GM23338 (cell line): ENCODE measurements around the gene TMEM242. TPM values are rescaled to one million over a fixed set of nuclear protein-coding genes. Genes with fewer than 3 reads are reported as not detected.
A peak's percentile ranks its signal among the peaks of the same experiment; 100 is the strongest.

Experiments used
- ATAC-seq: fragments of 200-7000 bp; cut with Tn5 transposase; 3 replicates; pipeline ENCODE4 v1.9.1; 2020
- DNase-seq: peaks from one replicate; pipeline ENCODE4 v3.0.0-alpha.2; 2015; ENCODE audit warnings: low spot score
- H2AFZ ChIP-seq: fragments of 200-600 bp; sonication (generic); 2 replicates; pipeline ENCODE4 v1.8.0; 2016; ENCODE audit warnings: antibody characterized with exemption, mild to moderate bottlenecking, moderate library complexity
- H3F3A ChIP-seq: fragments of 200-600 bp; sonication (generic); replicated peaks from 2 replicates; pipeline ENCODE4 v1.8.0; 2017; ENCODE audit warnings: antibody characterized with exemption, mixed run types, low read depth
- H3K27ac ChIP-seq: fragments of 200-600 bp; sonication (generic); 2 replicates; pipeline ENCODE4 v1.6.1; 2016; ENCODE audit warnings: low read depth
- H3K27me3 ChIP-seq: fragments of 200-600 bp; sonication (generic); 2 replicates; pipeline ENCODE4 v1.8.0; 2016; ENCODE audit warnings: mild to moderate bottlenecking, mixed run types, moderate library complexity; ENCODE audit not compliant: insufficient read depth
- H3K36me3 ChIP-seq: fragments of 200-600 bp; sonication (generic); 2 replicates; pipeline ENCODE4 v1.8.0; 2016; ENCODE audit warnings: mild to moderate bottlenecking; ENCODE audit not compliant: insufficient read depth
- H3K4me1 ChIP-seq: fragments of 200-600 bp; sonication (generic); 2 replicates; pipeline ENCODE4 v1.8.0; 2016; ENCODE audit warnings: mild to moderate bottlenecking, moderate library complexity; ENCODE audit not compliant: insufficient read depth
- H3K4me2 ChIP-seq: fragments of 200-600 bp; sonication (generic); 2 replicates; pipeline ENCODE4 v1.7.1; 2017; ENCODE audit warnings: mixed run types
- H3K4me3 ChIP-seq: fragments of 200-600 bp; sonication (generic); 2 replicates; pipeline ENCODE4 v1.6.1; 2016; ENCODE audit warnings: mixed run types
- H3K79me2 ChIP-seq: fragments of 200-600 bp; sonication (generic); replicated peaks from 2 replicates; pipeline ENCODE4 v1.8.0; 2017; ENCODE audit warnings: mild to moderate bottlenecking; ENCODE audit not compliant: insufficient read depth
- H3K9me2 ChIP-seq: fragments of 200-600 bp; sonication (generic); 2 replicates; pipeline ENCODE4 v1.8.0; 2017; ENCODE audit not compliant: insufficient read depth
- H4K20me1 ChIP-seq: fragments of 200-600 bp; sonication (generic); replicated peaks from 2 replicates; pipeline ENCODE4 v1.8.0; 2017; ENCODE audit warnings: mild to moderate bottlenecking; ENCODE audit not compliant: insufficient read depth
- H3K27ac Mint-ChIP-seq: 2 replicates; pipeline ENCODE4 v1.8.0; 2020; ENCODE audit warnings: inconsistent platforms, mild to moderate bottlenecking, moderate library complexity, mixed read lengths
- H3K27me3 Mint-ChIP-seq: 3 replicates; pipeline ENCODE4 v1.8.0; 2022; ENCODE audit warnings: low read depth, mild to moderate bottlenecking, moderate library complexity, mixed read lengths, inconsistent platforms; ENCODE audit not compliant: insufficient read depth, poor library complexity
- H3K36me3 Mint-ChIP-seq: 3 replicates; pipeline ENCODE4 v1.8.0; 2021; ENCODE audit warnings: low read depth, mild to moderate bottlenecking, inconsistent platforms, moderate library complexity, mixed read lengths
- H3K4me1 Mint-ChIP-seq: 3 replicates; pipeline ENCODE4 v1.8.0; 2020; ENCODE audit warnings: mild to moderate bottlenecking, inconsistent platforms, mixed read lengths
- H3K4me3 Mint-ChIP-seq: 3 replicates; pipeline ENCODE4 v1.8.0; 2021; ENCODE audit warnings: moderate library complexity, mild to moderate bottlenecking, inconsistent platforms, mixed read lengths
- H3K9me3 Mint-ChIP-seq: 3 replicates; pipeline ENCODE4 v1.8.0; 2020; ENCODE audit warnings: moderate library complexity, mild to moderate bottlenecking, inconsistent platforms, mixed read lengths
- CREB1 ChIP-seq: fragments of 250-450 bp; sonication (Bioruptor Pico); IDR thresholded peaks from 2 replicates; pipeline ENCODE4 v1.5.0; 2020; ENCODE audit warnings: low read depth, mild to moderate bottlenecking, moderate library complexity
- EZH2phosphoT487 ChIP-seq: fragments of 200-600 bp; sonication (generic); IDR thresholded peaks from one replicate; pipeline ENCODE4 v1.8.1; 2018; ENCODE audit warnings: antibody characterized with exemption; ENCODE audit not compliant: unreplicated experiment
- REST ChIP-seq: IDR thresholded peaks from one replicate; pipeline ENCODE4 v1.6.1; 2018; ENCODE audit warnings: antibody characterized with exemption; ENCODE audit not compliant: unreplicated experiment
- ZNF331 ChIP-seq: fragments of 250-450 bp; sonication (Bioruptor Pico); IDR thresholded peaks from 2 replicates; pipeline ENCODE4 v1.5.0; 2020; ENCODE audit warnings: low read depth, mild to moderate bottlenecking, moderate library complexity
- ZNF462 ChIP-seq: fragments of 250-450 bp; sonication (Bioruptor Pico); IDR thresholded peaks from 2 replicates; pipeline ENCODE4 v1.5.0; 2020; ENCODE audit warnings: mild to moderate bottlenecking, moderate library complexity
- polyA plus RNA-seq: library from polyadenylated mRNA; unstranded; fragments of >200 nt; fragmentation: Nextera tagmentation; extraction: Ambion mirVana; gene quantifications from 2 replicates; pipeline ENCODE4 v1.2.1, GENCODE V29; 2016
- total RNA-seq: library from RNA; depleted of rRNA; stranded (reverse); fragments of >200 nt; shearing (Covaris generic); gene quantifications from 2 replicates; pipeline ENCODE4 v1.2.3, GENCODE V29; 2014

TMEM242 gene
- total and polyA plus RNA-seq, 2 experiments from 2014 or later, result 3.7 to 9.7 TPM

GRCh38 chr6:157246048-157246630 is 77.2 kb downstream of the TMEM242 start:
- Histone ChIP-seq H3K9me2 (no peaks in the 10 kb centered on the region), H3K4me2 (no peak overlapping the region), H3K27me3 (no peaks in the 10 kb centered on the region), H4K20me1 (no peaks in the 10 kb centered on the region), H3F3A (no peaks in the 10 kb centered on the region), H3K4me3 (no peak overlapping the region), H2AFZ (peak overlapping the region; percentile 80), H3K36me3 (no peaks in the 10 kb centered on the region), H3K79me2 (no peaks in the 10 kb centered on the region), H3K27ac (no peak overlapping the region), H3K4me1 (no peaks in the 10 kb centered on the region)
- ATAC-seq, result peak; percentile 54
- no peak for DNase-seq
- Mint-ChIP-seq H3K4me3 (no peak overlapping the region), H3K36me3 (no peaks in the 10 kb centered on the region), H3K4me1 (no peaks in the 10 kb centered on the region; the same call in 2 of the 3 replicates), H3K27me3 (no peaks in the 10 kb centered on the region), H3K9me3 (0 out of 3 replicates have a peak, but pooled peaks cover 2% of the 10 kb centered on the region), H3K27ac (no peak overlapping the region)
- no peak for TF ChIP-seq ZNF331 (CRISPR knock-in tag)
- no peak for TF ChIP-seq REST
- no peak for TF ChIP-seq CREB1 (CRISPR knock-in tag)
- TF ChIP-seq EZH2phosphoT487, result no peak

- DNase-seq, result no peak
- H3K27me3 ChIP-seq, result no peaks in the 10 kb centered on the region
- Mint-ChIP-seq H3K9me3 (0 out of 3 replicates have a peak, but pooled peaks cover 2% of the 10 kb centered on the region), H3K4me3 (no peak overlapping the region), H3K4me1 (peaks cover 2% of the 10 kb centered on the region; the same call in 1 of the 3 replicates), H3K27me3 (no peaks in the 10 kb centered on the region), H3K27ac (no peak overlapping the region), H3K36me3 (no peaks in the 10 kb centered on the region)
- peaks cover 2% of the 10 kb centered on the region for H3K4me1 ChIP-seq
- no peaks in the 10 kb centered on the region; the same call in 1 of the 2 replicates for H3K9me2 ChIP-seq
- no peak for ATAC-seq
- H3K4me3 ChIP-seq, result no peak overlapping the region
- H3K79me2 ChIP-seq, result no peaks in the 10 kb centered on the region
- H3K36me3 ChIP-seq, result no peaks in the 10 kb centered on the region
- no peak overlapping the region for H3K27ac ChIP-seq
- H2AFZ ChIP-seq, result peak overlapping the region; percentile 80
- H4K20me1 ChIP-seq, result no peaks in the 10 kb centered on the region
- H3K4me2 ChIP-seq, result no peak overlapping the region
- no peaks in the 10 kb centered on the region for H3F3A ChIP-seq
- TF ChIP-seq REST (no peak), ZNF462 (no peak)
These were observed 77.9 kb downstream of the TMEM242 start for GRCh38 chr6:157245436-157245835.
